ENCODE data around the gene YTHDC2.
A peak's percentile ranks its signal among the peaks of the same experiment; 100 is the strongest.

YTHDC2 gene

DNA sequence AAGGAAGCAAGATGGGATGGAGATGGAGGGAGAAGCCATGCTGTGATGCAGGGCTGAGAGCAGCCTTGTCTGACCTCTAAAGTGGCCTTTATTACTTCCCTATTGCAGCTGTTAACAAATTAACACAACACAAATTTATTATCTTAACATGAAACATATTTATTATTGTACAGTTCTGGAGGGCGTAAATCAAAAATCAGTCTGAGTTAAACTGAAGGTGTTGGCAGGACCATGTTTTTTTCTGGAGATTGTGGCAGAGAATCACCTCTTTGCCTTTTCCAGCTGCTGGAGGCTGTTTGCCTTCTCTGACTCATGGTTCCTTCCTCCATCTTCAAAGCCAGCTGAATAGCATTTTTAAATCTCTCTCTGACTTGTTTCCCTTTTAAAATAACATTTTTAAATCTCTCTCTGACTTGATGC lies 18.1 kb upstream of the YTHDC2 start:
- H3K27me3 ChIP-seq: no peaks in the 10 kb centered on the region
- H3K4me3 ChIP-seq (ENCODE audit: low read depth, low read length): no peak overlapping the region
- DNase-seq: no peak
- peaks cover 5% of the 10 kb centered on the region; the same call in 1 of the 2 replicates for H3K9me3 ChIP-seq
- H3K36me3 ChIP-seq: no peaks in the 10 kb centered on the region
- peaks cover 5% of the 10 kb centered on the region; the same call in 1 of the 2 replicates for H3K4me1 ChIP-seq
- TF ChIP-seq, protein P1, sequence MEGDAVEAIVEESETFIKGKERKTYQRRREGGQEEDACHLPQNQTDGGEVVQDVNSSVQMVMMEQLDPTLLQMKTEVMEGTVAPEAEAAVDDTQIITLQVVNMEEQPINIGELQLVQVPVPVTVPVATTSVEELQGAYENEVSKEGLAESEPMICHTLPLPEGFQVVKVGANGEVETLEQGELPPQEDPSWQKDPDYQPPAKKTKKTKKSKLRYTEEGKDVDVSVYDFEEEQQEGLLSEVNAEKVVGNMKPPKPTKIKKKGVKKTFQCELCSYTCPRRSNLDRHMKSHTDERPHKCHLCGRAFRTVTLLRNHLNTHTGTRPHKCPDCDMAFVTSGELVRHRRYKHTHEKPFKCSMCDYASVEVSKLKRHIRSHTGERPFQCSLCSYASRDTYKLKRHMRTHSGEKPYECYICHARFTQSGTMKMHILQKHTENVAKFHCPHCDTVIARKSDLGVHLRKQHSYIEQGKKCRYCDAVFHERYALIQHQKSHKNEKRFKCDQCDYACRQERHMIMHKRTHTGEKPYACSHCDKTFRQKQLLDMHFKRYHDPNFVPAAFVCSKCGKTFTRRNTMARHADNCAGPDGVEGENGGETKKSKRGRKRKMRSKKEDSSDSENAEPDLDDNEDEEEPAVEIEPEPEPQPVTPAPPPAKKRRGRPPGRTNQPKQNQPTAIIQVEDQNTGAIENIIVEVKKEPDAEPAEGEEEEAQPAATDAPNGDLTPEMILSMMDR (IDR thresholded peaks at IDR 0.05; ENCODE audit: low read depth, low read length): no peak

DNA sequence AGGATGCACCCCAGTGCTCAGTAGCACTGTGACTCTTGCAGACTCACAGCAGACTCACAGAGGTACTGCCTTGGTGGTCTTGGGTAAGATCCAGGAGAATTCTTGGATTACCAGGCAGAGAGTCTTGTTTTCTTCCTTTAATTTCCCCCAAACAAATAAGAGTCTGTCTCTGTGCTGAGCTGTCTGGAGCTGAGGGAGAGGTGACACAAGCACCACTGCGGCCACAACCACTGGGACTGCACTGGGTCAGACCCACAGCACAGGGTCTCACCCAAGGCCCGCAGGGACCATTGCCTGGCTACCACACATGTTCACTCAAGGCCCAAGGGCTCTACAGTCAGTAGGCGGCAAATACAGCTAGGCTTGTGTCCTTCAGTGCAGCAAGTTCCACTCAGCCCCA lies 11.4 kb upstream of the YTHDC2 start:
- Histone ChIP-seq H3K9me3 (no peaks in the 10 kb centered on the region), H3K36me3 (no peaks in the 10 kb centered on the region), H3K4me1 (0 out of 2 replicates have a peak, but pooled peaks cover 3% of the 10 kb centered on the region), H3K4me3 (ENCODE audit: low read depth, low read length) (no peak overlapping the region), H3K27me3 (no peaks in the 10 kb centered on the region)
- no peak for DNase-seq
- TF ChIP-seq, protein P1 (IDR thresholded peaks at IDR 0.05; ENCODE audit: low read depth, low read length): no peak

DNA sequence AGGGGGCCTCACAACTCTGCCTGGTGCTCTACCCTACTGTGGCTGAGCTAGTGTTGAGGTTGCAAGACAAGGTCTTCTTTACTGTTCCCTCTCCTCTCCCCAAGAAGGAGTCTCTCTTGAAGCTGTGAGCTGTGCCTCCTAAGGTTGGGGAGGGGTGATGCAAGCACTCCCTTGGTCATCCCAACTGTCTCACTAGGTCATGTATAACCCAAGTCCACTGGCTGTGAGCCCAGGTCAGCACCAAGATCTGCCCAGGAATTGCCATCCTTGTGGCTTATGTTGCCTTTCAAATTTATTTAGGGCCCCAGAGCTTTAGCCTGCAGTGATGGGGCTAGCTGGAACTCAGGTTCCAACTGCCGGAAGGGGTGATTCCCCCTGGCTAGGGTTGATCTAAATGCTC lies 10.3 kb upstream of the YTHDC2 start:
- Histone ChIP-seq H3K9me3 (no peaks in the 10 kb centered on the region), H3K4me1 (0 out of 2 replicates have a peak, but pooled peaks cover 3% of the 10 kb centered on the region), H3K4me3 (ENCODE audit: low read depth, low read length) (no peak overlapping the region), H3K36me3 (no peaks in the 10 kb centered on the region), H3K27me3 (no peaks in the 10 kb centered on the region)
- no peak for DNase-seq
- TF ChIP-seq, protein P1 (IDR thresholded peaks at IDR 0.05; ENCODE audit: low read depth, low read length): no peak

DNA sequence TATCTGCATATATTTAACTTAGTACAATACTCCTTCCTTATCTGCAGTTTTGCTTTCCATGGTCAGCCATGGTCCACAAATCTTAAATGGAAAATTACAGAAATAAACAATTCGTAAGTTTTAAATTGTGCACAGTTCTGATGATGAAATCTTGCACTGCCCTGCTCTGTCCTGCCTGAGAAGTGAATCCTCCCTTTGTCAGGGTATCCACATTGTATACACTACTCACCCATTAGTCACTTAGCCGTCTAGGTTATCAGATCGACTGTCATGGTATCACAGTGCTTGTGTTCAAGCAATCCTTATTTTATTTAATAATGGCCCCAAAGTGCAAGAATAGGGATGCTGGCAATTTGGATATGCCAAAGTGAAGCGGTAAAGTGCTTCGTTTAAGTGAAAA lies 8.3 kb upstream of the YTHDC2 start:
- TF ChIP-seq, protein P1 (IDR thresholded peaks at IDR 0.05; ENCODE audit: low read depth, low read length): no peak
- DNase-seq: peak; percentile 20
- Histone ChIP-seq H3K9me3 (no peaks in the 10 kb centered on the region), H3K36me3 (no peaks in the 10 kb centered on the region), H3K4me1 (0 out of 2 replicates have a peak, but pooled peaks cover 3% of the 10 kb centered on the region), H3K4me3 (ENCODE audit: low read depth, low read length) (no peak overlapping the region), H3K27me3 (no peaks in the 10 kb centered on the region)

DNA sequence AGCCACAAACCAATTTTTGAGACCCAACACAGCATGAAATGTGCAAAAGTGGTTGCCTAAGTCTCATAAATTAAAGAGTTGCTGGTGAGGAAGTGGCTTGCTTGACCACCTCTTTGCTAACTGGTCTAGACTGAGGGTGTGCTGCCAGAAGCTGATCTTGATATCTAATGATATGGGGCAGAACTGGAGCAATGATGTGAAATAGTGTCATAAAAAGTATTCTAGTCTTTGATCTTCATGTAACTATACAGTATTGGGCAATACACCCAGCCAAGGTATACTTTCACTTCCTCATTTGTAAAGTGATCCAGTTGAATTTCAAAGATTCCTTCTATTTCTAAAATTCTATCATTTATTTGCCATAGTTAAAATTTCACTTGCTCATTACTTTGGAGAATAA lies 5.9 kb upstream of the YTHDC2 start:
- Histone ChIP-seq H3K4me3 (ENCODE audit: low read depth, low read length) (no peak overlapping the region), H3K4me1 (0 out of 2 replicates have a peak, but pooled peaks cover 3% of the 10 kb centered on the region), H3K27me3 (no peaks in the 10 kb centered on the region), H3K36me3 (no peaks in the 10 kb centered on the region), H3K9me3 (no peaks in the 10 kb centered on the region)
- TF ChIP-seq, protein P1 (IDR thresholded peaks at IDR 0.05; ENCODE audit: low read depth, low read length): no peak
- no peak for DNase-seq

DNA sequence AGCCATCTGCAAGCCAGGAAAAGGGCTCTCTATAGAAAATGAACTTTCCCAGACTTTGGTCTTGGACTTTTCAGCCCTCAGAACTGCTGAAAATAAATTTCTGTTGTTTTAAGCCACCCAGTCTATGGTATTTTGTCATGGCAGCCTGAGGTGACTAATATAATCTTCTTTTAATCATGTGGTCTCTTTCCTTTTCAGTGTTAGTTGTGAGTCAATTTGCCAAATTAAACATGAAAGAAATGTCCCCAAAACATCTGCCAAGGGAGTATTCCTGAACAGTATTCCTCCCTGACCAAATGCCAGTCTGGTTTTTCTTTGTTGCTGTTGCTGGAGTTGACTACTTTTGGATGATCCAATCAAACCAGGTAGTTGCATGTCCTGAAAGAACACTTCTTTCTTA lies 4.7 kb upstream of the YTHDC2 start:
- Histone ChIP-seq H3K36me3 (no peaks in the 10 kb centered on the region), H3K9me3 (no peaks in the 10 kb centered on the region), H3K4me3 (ENCODE audit: low read depth, low read length) (no peak overlapping the region), H3K27me3 (no peaks in the 10 kb centered on the region), H3K4me1 (0 out of 2 replicates have a peak, but pooled peaks cover 3% of the 10 kb centered on the region)
- TF ChIP-seq, protein P1 (IDR thresholded peaks at IDR 0.05; ENCODE audit: low read depth, low read length): no peak
- DNase-seq: no peak

All from BE2C (cell line).